NB4 (cell line): ENCODE data around the gene CAMK2B.

Experiments used
- DNase-seq: peaks from one replicate; pipeline ENCODE4 v3.0.0; 2010; ENCODE audit warnings: low read depth
- H3K4me3 ChIP-seq: one replicate; pipeline ENCODE4 v1.5.1; 2011; ENCODE audit warnings: mild to moderate bottlenecking, low read depth, low read length, moderate library complexity
- CTCF ChIP-seq: IDR thresholded peaks from one replicate; pipeline ENCODE4 v1.5.1; 2012; ENCODE audit warnings: low read depth, low read length
- MYC ChIP-seq: IDR thresholded peaks from 2 replicates; pipeline ENCODE4 v1.6.1; 2011; ENCODE audit warnings: low read depth, low read length
- POLR2A ChIP-seq: IDR thresholded peaks from 2 replicates; pipeline ENCODE4 v1.6.1; 2011; ENCODE audit warnings: mild to moderate bottlenecking; ENCODE audit not compliant: insufficient read length; ENCODE audit errors: extremely low read depth
- TF ChIP-seq, protein P1 (sequence below): IDR thresholded peaks from 2 replicates; pipeline ENCODE4 v1.6.1; 2011; ENCODE audit warnings: low read depth, low read length

The CAMK2B gene

GRCh38 chr7:44237696-44238095 is 87.7 kb downstream of the CAMK2B start:
- no peak overlapping the region for H3K4me3 ChIP-seq
- DNase-seq = no peak
- TF ChIP-seq POLR2A (no peak), CTCF (no peak), MYC (no peak)
- TF ChIP-seq, protein P1, sequence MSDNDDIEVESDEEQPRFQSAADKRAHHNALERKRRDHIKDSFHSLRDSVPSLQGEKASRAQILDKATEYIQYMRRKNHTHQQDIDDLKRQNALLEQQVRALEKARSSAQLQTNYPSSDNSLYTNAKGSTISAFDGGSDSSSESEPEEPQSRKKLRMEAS = no peak

DNA sequence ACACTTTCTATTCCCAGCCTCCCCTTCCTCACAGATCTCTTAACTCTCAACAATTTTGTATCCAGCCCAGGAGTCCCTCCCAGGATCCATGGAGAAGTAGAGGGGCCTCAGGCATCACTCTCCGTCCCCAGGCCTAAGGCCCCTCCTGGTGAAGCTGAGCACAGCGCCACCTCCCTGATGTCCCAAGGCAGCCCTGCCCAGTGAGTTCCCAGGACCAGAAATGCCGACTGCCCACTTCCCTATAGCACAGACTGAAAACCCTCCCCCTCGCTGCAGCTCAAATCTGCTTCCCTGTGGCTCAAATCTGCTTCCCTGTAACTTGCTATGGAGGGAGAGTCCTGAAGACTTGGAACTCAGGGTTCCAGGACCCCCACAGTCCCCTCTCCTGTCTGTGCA is 89.1 kb downstream of the CAMK2B start:
- peak; percentile 59 for DNase-seq
- H3K4me3 ChIP-seq = no peak overlapping the region
- TF ChIP-seq, protein P1 = no peak
- TF ChIP-seq CTCF = peak; percentile 38

GRCh38 chr7:44235582-44236332 is 89.6 kb downstream of the CAMK2B start:
- no peak overlapping the region for H3K4me3 ChIP-seq
- TF ChIP-seq, protein P1 = no peak
- TF ChIP-seq POLR2A (no peak), CTCF (no peak), MYC (no peak)
- DNase-seq = no peak

DNA sequence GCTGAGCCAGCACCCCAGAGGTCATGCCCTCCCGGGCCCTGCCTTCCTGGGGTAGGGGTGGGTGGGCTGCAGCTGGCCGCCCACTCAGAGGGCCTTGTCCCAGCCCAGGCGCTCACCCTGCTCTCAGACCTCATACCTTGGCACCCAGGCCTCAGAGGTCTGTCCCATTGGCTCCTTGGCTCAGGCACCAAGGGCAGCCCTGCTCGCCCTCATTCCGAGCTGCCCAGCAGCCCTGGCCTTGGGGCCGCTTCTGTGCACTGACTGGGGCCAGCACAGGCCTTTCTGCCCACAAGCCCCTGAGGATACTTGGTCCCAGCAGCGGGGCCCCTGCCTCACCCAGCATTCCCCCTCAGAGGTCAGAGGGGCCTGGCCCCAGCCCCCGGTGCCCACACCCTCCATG is 90.3 kb downstream of the CAMK2B start:
- DNase-seq = no peak
- no peak for TF ChIP-seq MYC
- TF ChIP-seq POLR2A = no peak
- TF ChIP-seq CTCF = no peak
- TF ChIP-seq, protein P1 = no peak
- H3K4me3 ChIP-seq = no peak overlapping the region

GRCh38 chr7:44232901-44233715 is 92.3 kb downstream of the CAMK2B start:
- TF ChIP-seq MYC (no peak), POLR2A (no peak), CTCF (no peak)
- TF ChIP-seq, protein P1 = no peak
- no peak overlapping the region for H3K4me3 ChIP-seq
- DNase-seq = no peak
